Measurements from ENCODE around the gene PRRC2C. TPM values are rescaled to one million over a fixed set of nuclear protein-coding genes. Genes with fewer than 3 reads are reported as not detected.

PRRC2C gene
- total RNA-seq, 1 experiment from 2014 or later = 267 TPM

GRCh38 chr1:171623651-171624331 is 138.5 kb downstream of the PRRC2C start:
- Histone ChIP-seq H3K79me2 (ENCODE audit: insufficient read depth, low read length) (no peaks in the 10 kb centered on the region), H4K5ac (ENCODE audit: insufficient read length, low read depth, low read length) (peak overlapping the region; percentile 2), H3K27ac (ENCODE audit: insufficient read length, low read depth, low read length) (no peak overlapping the region), H2BK15ac (ENCODE audit: low read depth, low read length) (no peak overlapping the region), H4K8ac (replicated peaks; ENCODE audit: insufficient read length, low read depth, low read length) (no peak overlapping the region), H3K56ac (ENCODE audit: insufficient read length, low read depth, low read length) (no peak overlapping the region), H3K18ac (ENCODE audit: insufficient read length, low read depth, low read length) (no peak overlapping the region), H2BK12ac (ENCODE audit: insufficient read length, low read depth, low read length) (no peak overlapping the region), H3K9ac (ENCODE audit: extremely low read depth, insufficient read length, low read length) (no peak overlapping the region), H2BK120ac (ENCODE audit: low read depth, low read length, poor library complexity, severe bottlenecking) (no peak overlapping the region), H2AFZ (ENCODE audit: low read length) (peak overlapping the region; percentile 66), H3K4ac (ENCODE audit: low read depth, low read length) (no peak overlapping the region), H3K23ac (ENCODE audit: insufficient read length, low read depth, low read length) (no peak overlapping the region), H3T11ph (ENCODE audit: low read length) (no peak overlapping the region), H4K91ac (ENCODE audit: insufficient read length, low read depth, low read length) (no peak overlapping the region), H2AK5ac (ENCODE audit: insufficient read length, low read length) (no peak overlapping the region), H3K27me3 (ENCODE audit: insufficient read depth, low read length) (no peaks in the 10 kb centered on the region), H3K9me3 (ENCODE audit: control insufficient read depth, low read depth, low read length) (no peaks in the 10 kb centered on the region), H3K4me1 (ENCODE audit: insufficient read depth, low read length) (peaks cover 5% of the 10 kb centered on the region; the same call in 1 of the 2 replicates), H4K20me1 (ENCODE audit: control insufficient read depth, insufficient read depth, insufficient read length) (no peaks in the 10 kb centered on the region), H3K23me2 (ENCODE audit: insufficient read length, low read depth, low read length, poor library complexity, severe bottlenecking) (no peaks in the 10 kb centered on the region), H2BK5ac (ENCODE audit: insufficient read length, low read length) (no peak overlapping the region), H3K4me2 (ENCODE audit: insufficient read depth, insufficient read length, low read length) (no peak overlapping the region), H2BK20ac (ENCODE audit: low read depth, low read length, poor library complexity, severe bottlenecking) (no peak overlapping the region), H3K14ac (ENCODE audit: insufficient read depth, low read length) (no peak overlapping the region), H3K79me1 (ENCODE audit: insufficient read depth, low read depth, low read length, poor library complexity, severe bottlenecking) (no peaks in the 10 kb centered on the region)
- Mint-ChIP-seq H3K9me3 (no peaks in the 10 kb centered on the region; a peak in 1 of 5 replicates), H3K4me3 (no peak overlapping the region), H3K36me3 (ENCODE audit: insufficient read depth in 1 of 3, low read depth in 3 of 3) (no peaks in the 10 kb centered on the region), H3K4me1 (peaks cover 27 to 30% of the 10 kb centered on the region in 2 experiments), H3K27me3 (ENCODE audit: low read depth) (no peaks in the 10 kb centered on the region), H3K27ac (peak overlapping the region in 1 of 3 experiments; percentile 66; a peak in 1 of 7 replicates)
- TF ChIP-seq, protein P1, sequence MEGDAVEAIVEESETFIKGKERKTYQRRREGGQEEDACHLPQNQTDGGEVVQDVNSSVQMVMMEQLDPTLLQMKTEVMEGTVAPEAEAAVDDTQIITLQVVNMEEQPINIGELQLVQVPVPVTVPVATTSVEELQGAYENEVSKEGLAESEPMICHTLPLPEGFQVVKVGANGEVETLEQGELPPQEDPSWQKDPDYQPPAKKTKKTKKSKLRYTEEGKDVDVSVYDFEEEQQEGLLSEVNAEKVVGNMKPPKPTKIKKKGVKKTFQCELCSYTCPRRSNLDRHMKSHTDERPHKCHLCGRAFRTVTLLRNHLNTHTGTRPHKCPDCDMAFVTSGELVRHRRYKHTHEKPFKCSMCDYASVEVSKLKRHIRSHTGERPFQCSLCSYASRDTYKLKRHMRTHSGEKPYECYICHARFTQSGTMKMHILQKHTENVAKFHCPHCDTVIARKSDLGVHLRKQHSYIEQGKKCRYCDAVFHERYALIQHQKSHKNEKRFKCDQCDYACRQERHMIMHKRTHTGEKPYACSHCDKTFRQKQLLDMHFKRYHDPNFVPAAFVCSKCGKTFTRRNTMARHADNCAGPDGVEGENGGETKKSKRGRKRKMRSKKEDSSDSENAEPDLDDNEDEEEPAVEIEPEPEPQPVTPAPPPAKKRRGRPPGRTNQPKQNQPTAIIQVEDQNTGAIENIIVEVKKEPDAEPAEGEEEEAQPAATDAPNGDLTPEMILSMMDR (conservative IDR thresholded peaks at IDR 0.05) = no peak
- DNase-seq = no peak
- whole genome bisulfite sequencing (ENCODE audit: extremely low coverage, insufficient read length, low lambda C conversion rate) = no CpG with 5 or more reads among the region's 9 CpGs
